NCI-H1694 (cell line): ENCODE results near the gene NEUROD4.
A peak's percentile ranks its signal among the peaks of the same experiment; 100 is the strongest.

Experiments used
- DNase-seq: peaks from one replicate; lab custom pipeline; 2025; lab: John Stamatoyannopoulos, UW

The NEUROD4 gene

DNA sequence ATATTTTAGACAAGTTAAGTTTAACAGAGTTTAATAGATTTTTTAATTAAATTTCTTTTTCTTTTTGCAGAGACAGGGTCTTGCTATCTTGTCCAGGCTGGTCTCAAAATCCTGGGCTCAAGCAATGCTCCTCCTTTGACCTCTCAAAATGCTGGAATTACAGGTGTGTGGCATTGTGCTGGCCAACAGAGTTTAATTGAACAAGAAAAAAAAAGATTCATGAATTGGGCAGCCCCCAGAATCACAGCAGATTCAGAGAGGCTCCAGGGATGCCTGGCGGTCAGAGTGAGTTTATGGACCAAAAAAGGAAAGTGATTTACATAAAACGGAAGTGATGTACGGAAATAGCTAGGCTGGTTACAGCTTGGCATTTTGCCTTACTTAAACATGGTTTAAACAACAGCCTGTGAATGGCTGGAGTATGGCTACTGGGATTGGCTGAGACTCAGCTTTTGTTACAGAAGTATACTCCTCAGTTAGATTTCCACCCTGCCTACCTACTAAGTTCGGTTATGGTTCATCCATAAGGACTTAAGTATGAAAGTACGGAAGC, 20.7 kb upstream of the NEUROD4 start:
- peak; percentile 32 for DNase-seq

DNA sequence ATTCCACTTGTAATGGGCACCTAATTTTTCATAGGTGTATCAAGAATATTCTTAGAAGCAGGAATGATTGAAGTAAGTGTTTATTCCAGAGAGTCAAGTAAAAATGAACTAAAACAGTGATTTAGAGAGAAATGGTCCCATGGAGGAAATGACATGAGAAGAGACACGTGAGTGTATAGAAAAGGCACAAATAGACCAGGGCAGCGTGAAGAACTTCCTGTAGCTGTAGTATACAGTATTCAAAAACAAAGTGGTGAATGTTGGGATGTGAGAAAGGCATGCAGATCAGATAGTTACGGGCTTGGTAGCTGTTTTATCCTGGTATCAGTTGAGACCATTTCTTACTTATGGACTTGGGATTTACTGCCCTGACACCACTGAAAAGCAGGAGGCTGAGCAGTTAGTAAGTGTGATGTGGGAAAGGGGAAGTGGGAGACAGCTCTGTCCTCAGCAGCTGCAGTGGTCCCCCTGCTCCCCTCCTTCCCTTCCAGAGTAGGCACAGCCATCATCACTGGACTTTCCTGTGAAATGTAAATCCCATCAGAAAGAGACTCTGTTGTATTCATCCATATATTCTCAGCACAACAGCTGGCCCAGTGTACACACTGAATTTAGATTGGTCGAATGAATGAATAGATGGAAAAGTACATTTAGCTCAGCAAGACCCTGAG, 18.4 kb upstream of the NEUROD4 start:
- no peak for DNase-seq

DNA sequence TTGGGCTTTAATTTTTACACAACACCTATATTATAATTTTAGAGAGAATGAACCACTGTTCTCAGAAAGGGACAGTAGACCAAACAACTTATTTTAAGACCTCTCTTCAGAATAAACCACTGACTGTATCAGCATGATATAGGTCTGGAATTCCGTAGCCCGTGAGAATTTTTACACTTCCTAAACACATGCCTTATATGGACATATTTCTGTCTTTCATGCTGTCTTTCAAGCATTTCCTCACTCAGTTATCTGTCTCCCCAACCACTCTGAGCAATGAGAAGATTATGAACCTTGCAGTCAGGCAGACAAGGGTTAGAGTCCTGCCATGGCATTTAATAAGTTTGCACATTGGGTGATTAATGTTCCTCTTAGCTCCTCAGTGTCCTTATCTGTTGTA, 17.4 kb upstream of the NEUROD4 start:
- no peak for DNase-seq

DNA sequence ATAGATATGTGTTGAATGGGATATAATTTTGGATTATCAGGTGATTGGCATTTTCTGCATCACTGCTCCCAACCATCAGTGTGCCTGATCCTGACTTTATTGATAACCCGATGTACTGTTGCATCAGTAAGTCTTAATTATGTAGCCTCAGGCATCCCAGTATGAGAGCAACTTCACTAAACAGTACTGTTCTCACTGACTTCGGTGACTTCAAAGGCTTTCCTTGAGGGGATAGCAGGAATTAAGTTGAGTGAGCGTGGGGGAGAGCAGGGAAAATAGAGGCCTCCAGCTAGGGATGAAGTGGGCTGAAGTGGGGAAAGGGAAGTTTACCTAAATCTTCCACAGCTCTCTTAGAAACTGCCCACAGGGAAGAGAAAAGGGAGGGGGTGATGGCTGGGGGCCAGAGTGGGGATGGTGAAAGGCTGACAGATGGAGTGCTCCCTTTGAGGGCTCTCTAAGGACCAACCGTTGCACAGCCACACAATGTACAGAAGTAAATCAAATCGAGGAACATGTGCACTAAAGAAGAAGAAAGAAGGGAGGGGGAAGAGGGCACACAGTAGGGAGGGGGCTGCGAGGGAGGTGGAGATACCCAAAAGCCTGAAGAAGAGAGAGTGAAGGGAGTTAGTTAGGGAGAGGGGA, 10.7 kb upstream of the NEUROD4 start:
- peak; percentile 51 for DNase-seq

DNA sequence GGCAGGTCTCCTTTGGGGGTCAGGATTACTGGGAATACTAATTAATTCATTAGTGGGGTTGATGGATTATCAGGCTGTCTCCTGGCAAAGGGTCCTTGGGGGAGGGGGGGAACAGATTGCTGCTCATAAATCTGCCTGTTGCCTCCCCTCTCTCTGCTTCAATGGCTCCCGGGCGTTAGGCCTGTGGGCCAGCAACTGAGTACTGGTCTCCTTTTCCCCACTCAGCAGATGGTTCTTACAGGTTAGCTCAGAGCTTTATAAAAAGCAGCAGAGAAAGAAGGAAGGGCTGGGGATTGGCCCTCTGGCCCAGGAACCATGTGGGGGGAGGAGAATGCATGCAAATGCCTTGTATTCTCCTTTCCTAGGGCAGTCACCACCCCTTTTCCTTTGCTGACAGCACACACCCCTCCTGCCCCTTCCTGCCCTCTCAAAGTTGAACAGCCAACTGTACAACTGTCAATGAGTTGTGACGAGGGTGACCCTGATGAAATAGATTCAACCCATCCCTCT, 2.3 kb upstream of the NEUROD4 start:
- DNase-seq, result peak; percentile 86

DNA sequence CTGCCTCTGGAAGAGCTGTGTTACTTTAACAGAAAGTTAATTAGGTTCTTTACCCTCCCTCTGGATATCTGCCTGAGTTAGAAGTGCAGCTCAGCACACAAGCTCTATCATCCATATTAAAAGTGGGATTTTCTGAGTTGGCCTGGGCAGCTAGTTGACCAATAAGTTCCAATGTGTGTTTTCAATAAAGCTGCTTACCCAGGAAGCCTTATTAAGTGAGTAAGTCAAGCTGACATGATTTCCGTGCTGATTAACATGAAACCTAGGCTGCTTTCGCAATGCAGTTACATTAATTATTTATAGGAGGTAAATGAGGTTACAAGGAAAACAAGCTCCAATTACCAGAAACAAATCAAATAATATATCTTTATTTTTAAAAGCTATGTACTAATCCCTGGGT, 4.8 kb downstream of the NEUROD4 start:
- DNase-seq, result peak; percentile 54

DNA sequence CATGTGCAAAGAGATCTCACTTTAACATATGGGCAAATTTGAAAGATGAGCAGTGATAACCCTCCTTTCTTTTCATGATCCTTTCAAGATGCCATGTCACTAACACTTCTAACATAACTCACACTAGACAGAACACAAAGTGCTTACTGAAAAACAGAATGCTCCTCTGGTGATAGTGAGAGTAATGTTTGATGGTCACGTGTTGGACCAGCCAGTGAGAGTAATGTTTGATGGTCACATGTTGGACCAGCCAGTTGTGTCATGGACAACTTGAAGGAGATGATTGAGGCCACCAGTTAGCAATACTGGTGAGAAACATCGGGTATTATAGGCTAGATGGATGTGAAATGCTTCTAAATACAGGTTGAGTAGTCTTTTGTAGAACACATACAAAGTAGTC, 5.7 kb downstream of the NEUROD4 start:
- no peak for DNase-seq

DNA sequence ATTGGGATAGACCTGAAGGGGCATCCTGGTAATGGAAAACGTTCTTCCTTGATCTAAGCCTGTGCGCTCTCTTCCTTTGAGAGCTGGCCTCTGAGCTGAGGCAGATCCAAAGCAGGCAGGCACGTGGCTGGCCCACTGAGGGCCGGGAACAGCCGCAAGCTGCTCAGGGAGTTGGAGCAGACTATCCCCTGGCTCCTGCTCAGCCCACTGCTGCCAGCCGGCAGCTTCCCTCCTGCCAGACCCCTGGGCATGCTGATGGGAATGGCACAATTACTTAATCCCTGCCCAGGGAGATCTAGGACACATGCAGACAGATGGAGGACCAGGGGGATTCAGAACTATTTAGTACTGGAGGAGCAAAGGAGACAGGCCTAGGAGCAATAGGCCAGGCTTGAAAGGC, 14.4 kb downstream of the NEUROD4 start:
- DNase-seq, result no peak

DNA sequence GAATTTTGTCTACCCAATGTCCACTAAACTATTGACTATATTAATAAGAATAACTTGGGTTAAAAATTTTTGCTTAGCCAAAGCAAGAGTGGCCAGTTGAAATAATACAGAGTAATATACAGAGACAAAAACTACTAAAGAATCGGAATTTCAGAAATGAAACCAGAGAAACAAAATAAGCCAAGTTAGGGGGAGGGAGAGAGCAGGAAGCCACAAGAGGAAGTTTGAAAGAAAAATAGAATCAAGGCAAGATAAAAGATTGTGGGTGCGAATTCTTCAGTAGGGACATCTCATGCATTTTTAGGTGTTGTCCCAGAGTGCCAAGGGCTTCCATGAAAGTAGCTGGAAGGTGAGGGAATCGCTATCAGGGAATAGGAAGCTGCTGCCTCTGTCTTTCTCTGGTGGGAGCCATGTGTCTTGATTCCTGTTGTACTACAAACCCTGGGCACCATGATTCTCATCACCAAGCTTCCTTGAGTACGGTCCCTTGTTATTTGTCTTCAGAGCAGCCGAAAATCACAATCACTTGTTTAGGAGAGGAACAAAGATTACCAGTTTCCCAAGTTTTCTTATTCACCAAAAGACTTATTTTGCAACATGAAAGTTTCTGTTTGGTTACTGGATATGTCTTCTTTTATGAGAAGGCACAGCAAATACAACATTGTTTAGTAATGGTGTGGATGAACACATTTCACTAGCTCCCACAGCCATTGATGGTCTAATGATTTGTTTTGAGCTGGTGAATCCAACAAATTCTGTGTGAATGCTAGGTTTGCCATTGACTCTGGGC, 16.7 kb downstream of the NEUROD4 start:
- DNase-seq, result no peak

DNA sequence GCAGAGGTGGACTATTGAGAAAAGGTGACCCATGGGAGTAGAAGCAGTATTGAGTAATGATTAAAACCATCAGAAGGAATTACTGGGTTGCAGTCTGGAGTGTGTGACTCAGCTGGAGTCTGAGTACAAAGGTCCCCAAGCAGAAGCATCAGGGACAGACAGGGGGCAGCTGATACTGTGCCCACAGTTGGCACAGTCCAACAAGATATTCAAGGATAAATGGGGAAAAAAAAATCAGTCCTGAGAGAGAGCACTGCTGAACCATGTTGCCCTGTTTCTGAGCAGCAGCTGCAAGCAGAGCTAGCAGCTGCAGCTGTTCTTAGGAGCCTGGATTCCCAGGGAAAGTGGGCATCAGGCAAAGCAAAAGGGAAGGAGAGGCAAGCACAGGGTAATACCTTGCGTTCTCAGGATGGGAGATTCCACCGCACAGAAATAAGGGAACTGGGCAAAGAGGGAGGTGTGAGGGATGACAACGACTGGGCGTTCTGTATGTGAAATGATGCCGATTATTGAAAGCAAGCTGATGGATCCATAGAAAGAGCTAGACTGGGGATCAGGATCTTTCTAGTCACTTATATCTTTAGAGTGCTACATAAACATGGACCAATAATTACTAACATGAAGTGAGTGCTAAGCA, 17.7 kb downstream of the NEUROD4 start:
- DNase-seq, result no peak

DNA sequence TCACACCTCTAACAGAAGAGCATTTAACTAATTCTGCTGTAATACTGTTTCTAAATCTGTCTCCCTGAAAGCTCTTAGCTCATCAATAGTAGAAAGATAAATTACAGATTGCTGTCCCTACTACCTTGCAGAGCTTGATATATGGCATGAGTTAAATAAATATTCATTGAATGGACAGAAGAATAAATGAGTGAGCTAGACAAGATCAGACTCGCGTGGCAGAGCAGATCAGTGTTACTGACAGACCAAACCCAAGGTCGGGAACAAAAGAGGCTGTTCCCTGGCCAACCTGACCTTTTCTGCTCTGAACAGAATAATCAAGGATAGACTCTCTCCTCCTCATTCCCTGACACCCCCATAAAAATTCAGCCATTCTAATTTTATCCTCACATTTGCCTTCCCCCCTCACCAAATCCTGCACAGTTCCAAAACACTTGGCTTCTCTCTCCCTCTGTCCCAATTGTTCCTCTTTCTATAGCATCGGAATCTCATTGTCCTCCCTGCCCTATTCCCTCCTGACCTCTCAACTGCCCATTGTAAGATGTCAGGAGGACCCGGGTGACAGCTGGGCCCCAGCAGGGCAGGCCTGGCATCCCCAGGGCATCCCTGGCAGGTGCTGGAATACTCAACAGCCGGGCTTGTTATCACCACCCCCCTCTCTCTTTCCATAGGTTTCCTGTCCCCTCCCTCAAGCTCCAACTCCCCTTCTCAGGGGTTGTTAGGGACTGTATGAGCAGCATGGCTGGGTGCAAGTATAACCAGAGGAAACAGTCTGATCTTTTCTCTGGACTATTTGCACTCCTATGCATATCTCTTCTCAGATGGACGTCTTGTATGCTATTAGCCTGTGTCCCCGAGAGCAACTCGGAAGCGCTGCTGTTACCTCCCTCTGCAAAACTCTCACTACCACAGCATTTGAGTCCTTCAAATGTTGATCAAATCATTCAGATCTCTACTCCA, 19.9 kb downstream of the NEUROD4 start:
- DNase-seq, result no peak

DNA sequence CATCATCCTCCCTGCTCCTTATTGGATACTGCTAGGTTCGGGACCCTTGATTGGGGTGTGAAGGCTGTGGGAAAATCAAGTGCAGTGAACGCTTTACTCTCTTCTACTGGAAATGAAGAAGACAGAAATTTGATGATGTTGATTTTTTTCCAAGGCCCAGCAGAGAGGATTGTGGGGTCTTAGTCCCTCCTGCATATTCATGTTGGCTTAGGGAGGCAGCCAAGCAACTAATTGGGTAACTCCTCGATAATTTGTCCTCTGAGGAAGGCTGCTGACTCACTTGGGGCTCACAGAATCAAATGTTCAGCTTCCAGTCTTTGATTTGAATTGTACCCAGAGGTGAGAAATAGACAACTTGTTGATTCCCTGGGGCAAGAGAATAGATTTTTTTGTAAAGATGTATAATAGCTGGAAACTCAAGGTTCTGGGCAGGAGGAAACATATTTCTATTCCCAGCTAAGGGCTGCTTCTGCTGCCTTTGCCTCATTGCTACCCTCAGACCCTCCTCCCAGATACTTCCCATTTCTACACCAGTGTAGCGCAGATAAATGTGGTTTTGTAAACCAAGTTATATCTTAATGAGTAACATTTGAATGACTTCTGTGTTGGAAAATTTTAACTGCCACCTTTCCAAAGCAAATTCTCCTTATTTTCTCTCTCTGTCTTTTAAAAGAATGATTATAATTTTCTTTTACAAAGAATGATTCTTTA, 21.7 kb downstream of the NEUROD4 start:
- no peak for DNase-seq

DNA sequence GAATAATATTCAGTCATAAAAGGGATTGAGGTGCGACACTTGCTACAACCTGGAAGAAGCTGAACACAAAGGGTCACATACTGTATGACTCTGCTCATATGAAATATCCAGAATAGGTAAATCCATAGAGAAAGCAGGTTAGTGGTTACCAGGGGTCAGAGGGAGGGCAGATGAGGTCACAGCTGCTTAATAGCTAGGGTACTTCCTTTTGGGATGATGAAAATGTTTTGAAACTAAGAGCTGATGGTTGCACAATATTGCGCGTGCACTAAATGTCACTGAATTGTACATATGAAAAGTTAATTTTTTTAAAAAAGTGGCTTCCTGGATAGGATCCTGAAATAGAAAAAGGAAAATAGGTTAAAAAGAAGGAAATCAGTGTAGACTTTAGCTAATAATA, 23.8 kb downstream of the NEUROD4 start:
- no peak for DNase-seq

DNA sequence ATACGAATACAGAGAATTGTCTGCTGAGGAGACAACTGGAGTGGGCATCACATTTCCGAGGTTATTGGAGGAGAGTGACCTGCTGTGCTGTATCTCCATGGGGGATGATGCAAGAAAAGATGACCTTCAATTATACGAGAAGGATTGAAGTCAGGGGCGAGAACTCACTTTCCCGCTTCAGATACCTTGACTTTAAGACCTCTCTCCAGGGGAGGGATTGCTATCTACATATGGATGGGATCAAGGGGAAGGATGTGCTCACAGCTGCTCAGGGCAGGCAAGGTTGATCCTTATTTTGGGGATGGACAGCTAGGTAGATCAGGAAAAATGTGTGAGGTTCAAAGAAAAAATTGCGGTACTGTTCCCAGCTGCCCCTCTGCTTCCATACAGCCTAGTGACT, 24.4 kb downstream of the NEUROD4 start:
- DNase-seq, result no peak

DNA sequence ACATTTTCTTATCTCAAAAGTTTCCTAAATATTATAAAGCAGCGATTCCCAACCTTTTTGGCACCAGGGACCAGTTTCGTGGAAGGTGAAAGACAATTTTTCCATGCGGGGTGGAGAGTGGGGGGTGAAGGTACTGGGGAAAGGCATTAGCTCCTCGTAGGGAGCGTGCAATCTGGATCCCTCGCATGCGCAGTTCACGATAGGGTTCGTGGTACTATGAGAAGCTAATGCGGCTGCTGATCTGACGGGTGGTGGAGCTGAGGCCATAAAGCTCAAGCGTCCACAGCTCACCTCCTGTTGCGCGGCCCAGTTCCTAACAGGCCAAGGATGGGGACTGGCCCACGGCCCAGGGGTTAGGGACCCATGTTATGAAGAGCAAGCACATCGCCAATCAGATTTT, 29.9 kb downstream of the NEUROD4 start:
- no peak for DNase-seq

DNA sequence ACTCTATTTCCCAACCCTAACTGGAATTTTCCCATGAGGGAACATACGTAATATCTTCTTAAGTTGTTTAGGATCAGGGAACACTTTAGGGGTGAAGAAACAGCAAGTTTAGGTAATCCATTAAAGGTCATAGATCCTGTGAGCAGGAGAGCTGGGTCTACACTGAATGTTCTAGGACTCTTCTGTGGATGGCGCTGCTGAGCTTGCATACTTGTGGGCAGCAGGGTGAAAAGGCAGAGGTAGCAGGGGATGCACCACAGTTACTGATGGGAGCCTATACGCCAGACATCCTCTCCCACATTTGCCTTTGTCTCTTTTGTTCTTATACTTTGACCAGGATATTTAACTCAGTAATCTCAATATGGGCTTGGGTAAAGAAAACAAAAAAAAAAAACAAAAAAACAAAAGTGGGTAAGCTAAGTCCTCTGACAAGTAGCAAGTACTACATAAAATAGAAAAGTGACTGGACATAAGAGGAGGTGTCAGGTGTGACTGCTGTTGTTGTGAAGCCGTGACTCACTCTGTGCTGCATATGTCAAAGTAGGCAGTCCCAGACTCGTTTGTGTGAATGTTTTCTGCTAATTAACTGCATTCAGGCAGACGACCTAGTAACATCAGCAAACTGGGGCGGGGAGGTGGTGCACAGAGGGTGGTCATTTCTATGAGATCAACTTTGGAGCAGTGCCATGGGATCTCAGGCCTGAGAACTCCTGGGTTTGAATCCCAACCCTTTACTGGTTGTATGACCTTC, 31.6 kb downstream of the NEUROD4 start:
- peak; percentile 88 for DNase-seq

DNA sequence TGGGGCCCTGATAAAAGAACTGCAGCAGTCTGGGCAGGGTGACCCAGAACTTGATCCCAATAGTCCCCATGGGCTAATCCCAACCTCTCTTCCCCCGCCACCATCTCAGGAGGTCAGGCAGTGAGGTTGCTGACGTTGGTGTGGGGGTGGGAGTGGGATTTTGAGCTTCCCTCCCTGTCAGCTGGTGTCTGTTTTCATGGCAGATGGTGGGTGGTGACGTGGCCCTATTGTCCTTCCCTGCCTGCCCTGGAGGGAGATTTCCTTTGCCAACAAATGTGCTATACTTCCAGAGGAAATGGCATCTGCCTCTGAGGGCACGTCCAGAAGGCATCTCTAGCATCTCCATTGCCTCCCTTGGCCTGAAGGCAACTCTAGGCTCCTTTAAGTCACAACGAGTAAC, 37.7 kb downstream of the NEUROD4 start:
- DNase-seq, result peak; percentile 92

DNA sequence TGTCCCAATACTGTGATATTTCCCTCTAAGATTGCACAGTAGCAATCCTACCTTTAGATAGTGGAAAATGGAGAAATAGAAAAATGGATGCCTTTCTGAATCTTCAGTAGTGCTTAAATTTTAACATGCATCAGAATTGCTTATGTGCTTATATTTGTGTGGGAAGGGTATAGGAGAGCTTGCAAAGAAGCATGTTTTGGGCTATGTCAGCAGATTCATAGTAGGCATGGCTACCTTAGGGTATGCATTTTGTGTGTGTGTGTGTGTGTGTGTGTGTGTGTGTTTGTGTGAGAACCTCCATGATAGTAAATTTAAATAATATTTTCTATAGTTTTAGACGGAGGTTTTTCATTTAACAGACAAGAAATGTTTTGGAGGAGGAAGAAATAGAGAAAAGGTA, 38.3 kb downstream of the NEUROD4 start:
- no peak for DNase-seq

DNA sequence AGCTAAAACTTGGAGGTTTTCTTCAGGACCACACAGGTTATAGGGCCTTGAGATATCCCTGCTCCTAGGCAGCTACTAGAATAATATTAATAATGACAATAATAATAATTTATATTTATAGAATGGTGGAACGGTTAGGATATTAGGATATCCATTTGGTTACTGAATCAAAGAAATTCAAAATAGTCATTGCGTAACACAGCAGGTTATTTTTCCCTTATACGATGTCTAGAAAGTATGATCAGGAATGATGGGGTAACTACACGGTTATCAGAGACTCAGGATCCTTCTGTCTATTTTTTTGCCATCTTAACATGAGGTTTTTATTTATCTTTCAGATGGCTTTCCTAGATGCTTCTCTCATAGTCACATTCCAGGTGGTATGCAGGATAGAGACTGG, 39.0 kb downstream of the NEUROD4 start:
- no peak for DNase-seq

DNA sequence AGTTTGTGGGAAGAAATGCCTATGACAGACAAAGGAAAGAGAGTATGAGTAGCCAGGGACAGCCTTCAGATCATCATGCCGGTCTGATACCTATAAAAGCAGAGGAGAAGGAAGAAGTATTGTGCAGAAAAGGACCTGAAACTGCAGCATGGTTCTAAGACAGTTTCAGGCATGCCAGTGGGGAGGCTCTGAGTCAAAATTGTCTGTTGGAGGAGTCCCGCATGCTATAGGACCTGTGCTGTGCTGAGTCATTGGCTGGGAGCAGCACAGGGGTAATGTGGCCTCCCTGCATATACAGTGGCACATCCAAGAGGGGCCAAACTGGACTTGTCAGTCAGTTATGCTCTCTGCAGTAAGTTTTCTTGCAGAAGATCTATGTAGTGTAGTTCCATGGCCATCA, 40.7 kb downstream of the NEUROD4 start:
- no peak for DNase-seq
